ENCODE results near the gene RBM17.
"Not testable (repeated sequence)": the region's sequence is repeated elsewhere in the genome, so short reads cannot be mapped to it uniquely, and the experiment has no call there.

Gene RBM17

GRCh38 chr10:6114805-6115341 is 26.0 kb downstream of the RBM17 start:
- DNase-seq: no peak

GRCh38 chr10:6115411-6115810 is 26.6 kb downstream of the RBM17 start:
- no peak for DNase-seq

- no peak for DNase-seq
These were observed 27.1 kb downstream of the RBM17 start for GRCh38 chr10:6115824-6116350.

- no peak for DNase-seq
These were observed 28.0 kb downstream of the RBM17 start for GRCh38 chr10:6116806-6117205.

- DNase-seq: no peak
These were observed 28.9 kb downstream of the RBM17 start for GRCh38 chr10:6117711-6118110.

- DNase-seq: no peak
These were observed 30.6 kb downstream of the RBM17 start for GRCh38 chr10:6119423-6119822.

GRCh38 chr10:6119962-6120361 is 31.1 kb downstream of the RBM17 start:
- DNase-seq: no peak

GRCh38 chr10:6120691-6121090 is 31.9 kb downstream of the RBM17 start:
- DNase-seq: no peak

- DNase-seq: no peak
These were observed 32.3 kb downstream of the RBM17 start for GRCh38 chr10:6121146-6121545.

GRCh38 chr10:6123532-6123931 is 34.7 kb downstream of the RBM17 start:
- no peak for DNase-seq

- no peak for DNase-seq
These were observed 35.8 kb downstream of the RBM17 start for GRCh38 chr10:6124666-6125065.

GRCh38 chr10:6127461-6127860 is 38.6 kb downstream of the RBM17 start:
- DNase-seq: not testable (repeated sequence)

GRCh38 chr10:6128087-6128486 is 39.3 kb downstream of the RBM17 start:
- DNase-seq: no peak

- DNase-seq: no peak
These were observed 39.9 kb downstream of the RBM17 start for GRCh38 chr10:6128591-6129251.

- no peak for DNase-seq
These were observed 42.1 kb downstream of the RBM17 start for GRCh38 chr10:6130848-6131470.

GRCh38 chr10:6133331-6134098 is 44.7 kb downstream of the RBM17 start:
- DNase-seq: no peak

- no peak for DNase-seq
These were observed 45.4 kb downstream of the RBM17 start for GRCh38 chr10:6134099-6134823.

GRCh38 chr10:6135039-6135438 is 46.2 kb downstream of the RBM17 start:
- DNase-seq: peak; percentile 66

- no peak for DNase-seq
These were observed 46.8 kb downstream of the RBM17 start for GRCh38 chr10:6135589-6136168.

GRCh38 chr10:6136215-6137201 is 47.7 kb downstream of the RBM17 start:
- DNase-seq: no peak

- DNase-seq: no peak
These were observed 49.6 kb downstream of the RBM17 start for GRCh38 chr10:6138456-6138855.
